Smooth muscle cell (in vitro differentiated cells): ENCODE measurements around the gene KLRD1. TPM values are rescaled to one million over a fixed set of nuclear protein-coding genes. Genes with fewer than 3 reads are reported as not detected.
"Not testable (repeated sequence)": the region's sequence is repeated elsewhere in the genome, so short reads cannot be mapped to it uniquely, and the experiment has no call there.

Source experiments
- DNase-seq: peaks from one replicate; lab custom pipeline; 2025; ENCODE audit not compliant: unreplicated experiment; lab: John Stamatoyannopoulos, UW
- H2AFZ ChIP-seq: fragments of 200-600 bp; sonication (generic); 2 replicates; pipeline ENCODE4 v1.6.0; 2016; ENCODE audit warnings: antibody characterized with exemption, low read depth, mild to moderate bottlenecking
- H3F3A ChIP-seq: fragments of 200-600 bp; sonication (generic); 2 replicates; pipeline ENCODE4 v1.6.0; 2017; ENCODE audit warnings: antibody characterized with exemption, low read depth
- H3K27ac ChIP-seq: fragments of 200-600 bp; sonication (generic); 2 replicates; pipeline ENCODE4 v1.5.1; 2016; ENCODE audit warnings: low read depth, mild to moderate bottlenecking
- H3K27me3 ChIP-seq: fragments of 200-600 bp; sonication (generic); 2 replicates; pipeline ENCODE4 v1.6.1; 2016; ENCODE audit warnings: low read depth, mild to moderate bottlenecking
- H3K36me3 ChIP-seq: fragments of 200-600 bp; sonication (generic); 2 replicates; pipeline ENCODE4 v1.5.1; 2016; ENCODE audit warnings: low read depth
- H3K4me1 ChIP-seq: fragments of 200-600 bp; sonication (generic); 2 replicates; pipeline ENCODE4 v1.5.1; 2016; ENCODE audit warnings: low read depth
- H3K4me2 ChIP-seq: fragments of 200-600 bp; sonication (generic); 2 replicates; pipeline ENCODE4 v1.6.0; 2016; ENCODE audit warnings: mild to moderate bottlenecking
- H3K4me3 ChIP-seq: fragments of 200-600 bp; sonication (generic); 2 replicates; pipeline ENCODE4 v1.5.1; 2016; ENCODE audit warnings: mild to moderate bottlenecking
- H3K79me2 ChIP-seq: fragments of 200-600 bp; sonication (generic); 2 replicates; pipeline ENCODE4 v1.6.0; 2016; ENCODE audit warnings: low read depth, mild to moderate bottlenecking
- H3K9ac ChIP-seq: fragments of 200-600 bp; sonication (generic); 2 replicates; pipeline ENCODE4 v1.6.0; 2016; ENCODE audit warnings: low read depth
- H3K9me3 ChIP-seq: fragments of 200-600 bp; sonication (generic); replicated peaks from 2 replicates; pipeline ENCODE4 v1.5.1; 2016; ENCODE audit warnings: low read depth
- H4K20me1 ChIP-seq: fragments of 200-600 bp; sonication (generic); 2 replicates; pipeline ENCODE4 v1.6.0; 2016; ENCODE audit warnings: low read depth
- WGBS: methylation state at CpG from one replicate; pipeline ENCODE4 v1.1.7; 2016; ENCODE audit warnings: low lambda C conversion rate; 5-methylcytosine and 5-hydroxymethylcytosine counted together
- polyA plus RNA-seq: library from polyadenylated mRNA; unstranded; fragments of >200 nt; fragmentation: Nextera tagmentation; extraction: Ambion mirVana; gene quantifications from 2 replicates; pipeline ENCODE4 v1.2.1, GENCODE V29; 2016
- total RNA-seq: library from RNA; depleted of rRNA; stranded (reverse); fragments of >200 nt; gene quantifications from 2 replicates; pipeline ENCODE4 v1.2.3, GENCODE V29; 2014
- TF ChIP-seq, protein P1 (sequence below): fragments of 200-600 bp; sonication (generic); IDR thresholded peaks from 2 replicates; pipeline ENCODE4 v1.5.1; 2017; ENCODE audit warnings: borderline replicate concordance, mild to moderate bottlenecking, antibody characterized with exemption; ENCODE audit not compliant: insufficient read depth, poor library complexity, severe bottlenecking

Gene KLRD1
- total and polyA plus RNA-seq, 2 experiments from 2014 or later = 0.09 to 0.18 TPM

GRCh38 chr12:10372559-10372958, 64.9 kb downstream of the KLRD1 start:
- H3K27ac ChIP-seq = no peak overlapping the region
- H3K9me3 ChIP-seq = no peaks in the 10 kb centered on the region
- no peaks in the 10 kb centered on the region for H4K20me1 ChIP-seq
- H3K27me3 ChIP-seq = no peaks in the 10 kb centered on the region
- no peak for DNase-seq
- H3K4me1 ChIP-seq = no peaks in the 10 kb centered on the region
- H2AFZ ChIP-seq = no peak overlapping the region
- H3K79me2 ChIP-seq = no peaks in the 10 kb centered on the region
- no peak overlapping the region for H3K4me3 ChIP-seq
- WGBS = 82% methylated on average over 1 of the region's 1 CpG
- H3K4me2 ChIP-seq = no peak overlapping the region
- H3K36me3 ChIP-seq = no peaks in the 10 kb centered on the region
- H3K9ac ChIP-seq = no peak overlapping the region
- TF ChIP-seq, protein P1, sequence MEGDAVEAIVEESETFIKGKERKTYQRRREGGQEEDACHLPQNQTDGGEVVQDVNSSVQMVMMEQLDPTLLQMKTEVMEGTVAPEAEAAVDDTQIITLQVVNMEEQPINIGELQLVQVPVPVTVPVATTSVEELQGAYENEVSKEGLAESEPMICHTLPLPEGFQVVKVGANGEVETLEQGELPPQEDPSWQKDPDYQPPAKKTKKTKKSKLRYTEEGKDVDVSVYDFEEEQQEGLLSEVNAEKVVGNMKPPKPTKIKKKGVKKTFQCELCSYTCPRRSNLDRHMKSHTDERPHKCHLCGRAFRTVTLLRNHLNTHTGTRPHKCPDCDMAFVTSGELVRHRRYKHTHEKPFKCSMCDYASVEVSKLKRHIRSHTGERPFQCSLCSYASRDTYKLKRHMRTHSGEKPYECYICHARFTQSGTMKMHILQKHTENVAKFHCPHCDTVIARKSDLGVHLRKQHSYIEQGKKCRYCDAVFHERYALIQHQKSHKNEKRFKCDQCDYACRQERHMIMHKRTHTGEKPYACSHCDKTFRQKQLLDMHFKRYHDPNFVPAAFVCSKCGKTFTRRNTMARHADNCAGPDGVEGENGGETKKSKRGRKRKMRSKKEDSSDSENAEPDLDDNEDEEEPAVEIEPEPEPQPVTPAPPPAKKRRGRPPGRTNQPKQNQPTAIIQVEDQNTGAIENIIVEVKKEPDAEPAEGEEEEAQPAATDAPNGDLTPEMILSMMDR = no peak
- H3F3A ChIP-seq = no peaks in the 10 kb centered on the region

DNA sequence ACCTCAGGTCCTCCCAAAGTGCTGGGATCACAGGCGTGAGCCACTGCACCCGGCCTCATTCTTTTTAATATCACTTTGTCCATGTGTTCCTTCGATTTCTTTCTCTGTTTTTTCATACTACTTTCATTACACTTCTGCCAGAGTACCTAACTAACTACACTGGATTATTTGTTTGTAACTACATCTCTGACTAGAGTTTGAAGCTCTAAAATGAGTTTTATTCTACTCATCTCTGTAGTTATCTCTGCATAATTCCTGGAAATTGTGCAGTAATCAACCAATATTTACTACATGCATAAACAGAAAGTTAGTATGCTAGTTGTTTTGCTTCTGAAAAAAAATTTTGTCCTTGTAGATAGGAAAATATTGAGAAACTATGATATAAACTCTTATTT, 67.0 kb downstream of the KLRD1 start:
- TF ChIP-seq, protein P1 = no peak
- no peak for DNase-seq

GRCh38 chr12:10378737-10379136, 71.1 kb downstream of the KLRD1 start:
- not testable (repeated sequence) for H3K4me2 ChIP-seq, H3K79me2 ChIP-seq, H3K27me3 ChIP-seq, H3K36me3 ChIP-seq, H4K20me1 ChIP-seq, H2AFZ ChIP-seq, H3K9me3 ChIP-seq, DNase-seq, H3K9ac ChIP-seq, H3K27ac ChIP-seq, H3K4me3 ChIP-seq, H3F3A ChIP-seq, H3K4me1 ChIP-seq
- 93% methylated on average over 2 of the region's 2 CpGs for WGBS

More for the DNA sequence above, 67.0 kb downstream of the KLRD1 start:
- no peaks in the 10 kb centered on the region for H3F3A ChIP-seq
- H4K20me1 ChIP-seq = no peaks in the 10 kb centered on the region
- no peaks in the 10 kb centered on the region for H3K4me1 ChIP-seq
- no peaks in the 10 kb centered on the region for H3K79me2 ChIP-seq
- H3K27me3 ChIP-seq = no peaks in the 10 kb centered on the region
- H3K9me3 ChIP-seq = no peaks in the 10 kb centered on the region
- H2AFZ ChIP-seq = no peak overlapping the region
- H3K36me3 ChIP-seq = no peaks in the 10 kb centered on the region
- no peak overlapping the region for H3K4me3 ChIP-seq
- H3K9ac ChIP-seq = no peak overlapping the region
- WGBS = 93% methylated on average over 3 of the region's 3 CpGs
- no peak overlapping the region for H3K27ac ChIP-seq
- no peak overlapping the region for H3K4me2 ChIP-seq

Other genes starting within 250 kb of the KLRD1 start
- gene CLEC1A, start 208.9 kb upstream of the KLRD1 start, total RNA-seq = 0.40 TPM in 1 of 2 replicates, not detected in the other
- gene CLEC1A, start 208.9 kb upstream of the KLRD1 start, polyA plus RNA-seq = 0.70 TPM in 1 of 2 replicates, not detected in the other
- 0.27 TPM in 1 of 2 replicates, not detected in the other for gene CLEC7A, start 177.7 kb upstream of the KLRD1 start, total RNA-seq
- gene CLEC7A, start 177.7 kb upstream of the KLRD1 start, polyA plus RNA-seq = 0.41 TPM in 1 of 2 replicates, not detected in the other
- gene OLR1, start 135.7 kb upstream of the KLRD1 start, total RNA-seq = 7.4 and 14.5 TPM in 2 replicates
- 5.4 and 6.7 TPM in 2 replicates for gene OLR1, start 135.7 kb upstream of the KLRD1 start, polyA plus RNA-seq
- gene TMEM52B, start 128.8 kb upstream of the KLRD1 start, total RNA-seq = 1.6 and 2.0 TPM in 2 replicates
- gene TMEM52B, start 128.8 kb upstream of the KLRD1 start, polyA plus RNA-seq = 0.77 and 4.5 TPM in 2 replicates
- gene GABARAPL1, start 95.0 kb upstream of the KLRD1 start, total RNA-seq = 83.4 and 101 TPM in 2 replicates
- 87.3 and 90.0 TPM in 2 replicates for gene GABARAPL1, start 95.0 kb upstream of the KLRD1 start, polyA plus RNA-seq
- not detected in 2 replicates for gene KLRK1, start 82.2 kb downstream of the KLRD1 start, total RNA-seq
- 0.22 TPM in 1 of 2 replicates, not detected in the other for gene KLRK1, start 82.2 kb downstream of the KLRD1 start, polyA plus RNA-seq
- not detected in 2 replicates for gene KLRC4, start 101.9 kb downstream of the KLRD1 start, total RNA-seq
- not detected in 2 replicates for gene KLRC4, start 101.9 kb downstream of the KLRD1 start, polyA plus RNA-seq
- not detected in 2 replicates for gene KLRC3, start 112.7 kb downstream of the KLRD1 start, total RNA-seq
- gene KLRC3, start 112.7 kb downstream of the KLRD1 start, polyA plus RNA-seq = not detected in 2 replicates
- not detected in 2 replicates for gene KLRC2, start 128.1 kb downstream of the KLRD1 start, total RNA-seq
- gene KLRC2, start 128.1 kb downstream of the KLRD1 start, polyA plus RNA-seq = not detected in 2 replicates
- gene KLRC1, start 145.5 kb downstream of the KLRD1 start, total RNA-seq = not detected in 2 replicates
- not detected in 2 replicates for gene KLRC1, start 145.5 kb downstream of the KLRD1 start, polyA plus RNA-seq
- 0.49 and 0.58 TPM in 2 replicates for gene EIF2S3B, start 198.0 kb downstream of the KLRD1 start, total RNA-seq
- gene EIF2S3B, start 198.0 kb downstream of the KLRD1 start, polyA plus RNA-seq = 0.13 TPM in 1 of 2 replicates, not detected in the other